OCI-LY1 (cell line): Measurements from ENCODE around the gene NPHP1.

ENCODE experiments used
- CTCF ChIP-seq: fragments of 200-600 bp; sonication (generic), shearing (Covaris generic); IDR thresholded peaks from 2 replicates; pipeline ENCODE4 v1.5.1; 2017; ENCODE audit warnings: mild to moderate bottlenecking, antibody characterized with exemption, low read length, moderate library complexity, mixed read lengths
- EZH2 ChIP-seq: fragments of 200-600 bp; sonication (generic), shearing (Covaris generic); IDR thresholded peaks from 2 replicates; pipeline ENCODE4 v1.8.0; 2017; ENCODE audit warnings: borderline replicate concordance, mixed run types, mild to moderate bottlenecking, antibody characterized with exemption, low read length, moderate library complexity, mixed read lengths

- no peak for TF ChIP-seq CTCF
- TF ChIP-seq EZH2 = no peak
Measured at GRCh38 chr2:110216199-110216598, 11.4 kb upstream of the NPHP1 start.
